Amniotic stem cell (primary cell): ENCODE data around the gene SGO2.
"Not testable (repeated sequence)": the region's sequence is repeated elsewhere in the genome, so short reads cannot be mapped to it uniquely, and the experiment has no call there.

Experiments
- DNase-seq: peaks from one replicate; lab custom pipeline; 2025; lab: John Stamatoyannopoulos, UW

The SGO2 gene

GRCh38 chr2:200624026-200624425 is 98.0 kb downstream of the SGO2 start:
- DNase-seq, result no peak

- DNase-seq, result no peak
These were observed 98.7 kb downstream of the SGO2 start for GRCh38 chr2:200624658-200625057.

DNA sequence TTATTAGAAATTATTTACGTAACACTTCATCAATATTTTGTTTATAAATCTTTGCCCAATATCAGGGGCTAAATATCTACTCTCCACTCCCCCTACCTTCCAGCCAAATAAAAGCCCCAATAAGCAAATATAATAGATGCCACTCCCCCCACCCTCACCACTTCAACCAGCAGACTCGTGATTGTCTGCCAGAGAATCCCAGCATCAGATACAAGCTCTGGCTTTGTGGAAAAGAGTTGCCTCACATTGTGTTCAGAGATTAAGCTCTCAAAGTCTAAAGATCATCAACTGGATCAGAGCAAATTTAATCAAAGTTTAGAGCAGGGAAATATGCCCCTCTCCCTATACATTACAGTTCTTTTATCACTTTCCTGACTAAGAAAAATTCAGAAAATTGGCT is 99.3 kb downstream of the SGO2 start:
- DNase-seq, result no peak

- DNase-seq, result no peak
These were observed 100.0 kb downstream of the SGO2 start for GRCh38 chr2:200625958-200626363.

DNA sequence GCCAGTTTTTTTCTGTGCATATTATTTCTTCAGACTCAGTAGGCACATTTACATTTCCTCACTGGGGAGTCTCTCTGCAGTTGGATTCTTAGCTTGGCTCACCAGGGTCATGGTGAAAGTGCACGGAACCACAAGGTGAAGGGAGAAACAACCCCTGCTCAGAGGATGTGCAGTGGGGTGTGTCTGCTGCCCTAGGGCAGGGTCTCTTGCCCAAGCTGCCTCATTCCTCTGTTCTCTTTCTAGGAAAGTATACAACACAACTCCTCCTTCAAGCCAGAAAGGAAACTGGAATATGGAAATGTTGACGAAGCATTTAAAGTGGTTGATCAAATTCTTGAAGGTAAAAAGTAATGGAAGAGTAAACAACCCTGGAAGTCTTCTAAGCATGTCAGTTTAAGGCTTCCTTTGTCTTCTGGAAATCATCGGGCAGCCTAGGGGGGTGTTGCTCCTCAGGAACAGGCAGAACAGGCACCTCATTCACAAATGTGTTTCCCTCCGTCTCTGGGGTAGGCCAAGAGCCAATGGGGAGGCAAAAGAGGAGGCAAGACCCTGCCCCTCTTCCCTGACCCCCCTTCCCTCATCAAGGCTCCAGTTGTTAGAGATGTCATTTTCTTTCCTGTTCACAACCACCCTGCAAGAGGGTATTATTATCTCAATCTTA is 101.2 kb downstream of the SGO2 start:
- no peak for DNase-seq

- not testable (repeated sequence) for DNase-seq
These were observed 102.5 kb downstream of the SGO2 start for GRCh38 chr2:200628461-200628860.

DNA sequence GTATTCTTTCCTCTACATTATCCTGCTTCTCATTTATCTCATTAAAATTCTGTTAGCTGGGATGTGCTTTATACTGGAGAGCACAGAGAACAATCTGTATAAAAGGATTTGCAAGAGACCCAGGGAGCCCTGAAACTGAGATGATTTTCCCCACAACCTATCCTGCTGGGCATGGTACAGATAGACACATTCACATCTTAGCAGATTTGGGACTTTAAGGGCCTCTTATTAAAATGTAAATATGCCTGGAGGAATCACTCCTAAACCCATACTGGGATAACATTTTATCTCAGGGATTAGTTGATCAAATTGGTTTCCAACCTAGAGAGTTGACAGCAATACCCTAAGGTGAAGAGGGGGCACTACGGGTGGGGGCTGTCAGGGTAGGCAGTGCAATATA is 105.3 kb downstream of the SGO2 start:
- no peak for DNase-seq
